Tibial nerve (tissue), 4 donors: ENCODE results near the gene DGKI.

ENCODE experiments used
- EP300 ChIP-seq, 2 donors: sonication (generic); formaldehyde crosslinking; IDR thresholded peaks; one replicate each; pipeline ENCODE4 v1.6.1; 2017; ENCODE audit warnings: antibody characterized with exemption in 2 of 2, mild to moderate bottlenecking in 1 of 2
- TF ChIP-seq, protein P1 (sequence below), 5 experiments: fragments of 200-600 bp in 3 of 5; fragments of 450-650 bp in 2 of 5; sonication (generic) in 3 of 5; IDR thresholded peaks; one replicate each; pipeline ENCODE4 v1.5.1; 2016 to 2019; ENCODE audit warnings: antibody characterized with exemption in 5 of 5, mild to moderate bottlenecking in 3 of 5, moderate library complexity in 2 of 5

DNA sequence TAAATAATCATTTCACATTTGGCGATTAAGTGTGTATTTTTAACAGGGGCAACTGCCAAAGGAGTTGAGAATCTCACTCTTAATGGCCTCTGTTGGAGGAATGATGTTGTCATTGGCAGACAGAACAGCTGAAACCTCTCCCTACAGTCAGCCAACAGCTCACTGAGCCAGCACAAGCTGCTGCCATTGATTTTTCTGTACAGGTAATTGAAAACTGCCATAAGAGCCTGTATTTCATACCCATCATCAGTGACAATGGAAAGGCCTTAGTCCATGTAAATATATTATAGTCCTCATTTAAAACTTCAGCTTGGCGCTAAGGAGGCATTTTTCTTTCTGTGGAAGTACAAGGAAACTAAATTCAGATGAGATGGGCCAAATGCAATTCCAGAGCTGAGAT is 475.2 kb downstream of the DGKI start:
- TF ChIP-seq, protein P1, sequence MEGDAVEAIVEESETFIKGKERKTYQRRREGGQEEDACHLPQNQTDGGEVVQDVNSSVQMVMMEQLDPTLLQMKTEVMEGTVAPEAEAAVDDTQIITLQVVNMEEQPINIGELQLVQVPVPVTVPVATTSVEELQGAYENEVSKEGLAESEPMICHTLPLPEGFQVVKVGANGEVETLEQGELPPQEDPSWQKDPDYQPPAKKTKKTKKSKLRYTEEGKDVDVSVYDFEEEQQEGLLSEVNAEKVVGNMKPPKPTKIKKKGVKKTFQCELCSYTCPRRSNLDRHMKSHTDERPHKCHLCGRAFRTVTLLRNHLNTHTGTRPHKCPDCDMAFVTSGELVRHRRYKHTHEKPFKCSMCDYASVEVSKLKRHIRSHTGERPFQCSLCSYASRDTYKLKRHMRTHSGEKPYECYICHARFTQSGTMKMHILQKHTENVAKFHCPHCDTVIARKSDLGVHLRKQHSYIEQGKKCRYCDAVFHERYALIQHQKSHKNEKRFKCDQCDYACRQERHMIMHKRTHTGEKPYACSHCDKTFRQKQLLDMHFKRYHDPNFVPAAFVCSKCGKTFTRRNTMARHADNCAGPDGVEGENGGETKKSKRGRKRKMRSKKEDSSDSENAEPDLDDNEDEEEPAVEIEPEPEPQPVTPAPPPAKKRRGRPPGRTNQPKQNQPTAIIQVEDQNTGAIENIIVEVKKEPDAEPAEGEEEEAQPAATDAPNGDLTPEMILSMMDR (IDR thresholded peaks at IDR 0.05), result no peak
- TF ChIP-seq EP300 (IDR thresholded peaks at IDR 0.05), result no peak
